K562 (cell line): ENCODE data around the gene NAXE. TPM values are rescaled to one million over a fixed set of nuclear protein-coding genes. Genes with fewer than 3 reads are reported as not detected.

ENCODE experiments used
- ARID2 ChIP-seq: fragments of 450-650 bp; IDR thresholded peaks from 2 replicates; pipeline ENCODE4 v1.6.1; 2017; ENCODE audit warnings: antibody characterized with exemption, mild to moderate bottlenecking
- DPF2 ChIP-seq: fragments of 450-650 bp; IDR thresholded peaks from 2 replicates; pipeline ENCODE4 v1.6.1; 2016
- ELF4 ChIP-seq: fragments of 450-650 bp; formaldehyde crosslinking; IDR thresholded peaks from 2 replicates; pipeline ENCODE4 v1.4.0; 2022; ENCODE audit warnings: missing genetic modification characterization
- GTF2E2 ChIP-seq: fragments of 200-800 bp; sonication (Bioruptor generic); IDR thresholded peaks from 2 replicates; pipeline ENCODE4 v1.6.1; 2016; ENCODE audit warnings: missing genetic modification characterization, missing compliant biosample characterization
- HMG20A ChIP-seq: fragments of 450-650 bp; formaldehyde crosslinking; conservative IDR thresholded peaks from 2 replicates; pipeline ENCODE4 v1.4.0; 2020; ENCODE audit warnings: mild to moderate bottlenecking, mixed read lengths
- NR1H2 ChIP-seq: sonication (generic); formaldehyde crosslinking; IDR thresholded peaks from 2 replicates; pipeline ENCODE4 v1.4.0; 2020; ENCODE audit warnings: mild to moderate bottlenecking, missing genetic modification reagents
- PHF20 ChIP-seq: fragments of 450-650 bp; IDR thresholded peaks from 2 replicates; pipeline ENCODE4 v1.6.1; 2018; ENCODE audit not compliant: partially characterized antibody
- PHF21A ChIP-seq: fragments of 450-650 bp; IDR thresholded peaks from 2 replicates; pipeline ENCODE4 v1.6.1; 2017; ENCODE audit warnings: low read depth, borderline replicate concordance
- POLR2A ChIP-seq: fragments of 450-650 bp; conservative IDR thresholded peaks from 2 replicates; pipeline ENCODE4 v1.6.1; 2016
- POLR2AphosphoS2 ChIP-seq: IDR thresholded peaks from 2 replicates; pipeline ENCODE4 v1.6.1; 2012; ENCODE audit warnings: low read length, improper control_type of control experiment
- RBM14 ChIP-seq: fragments of 200-400 bp; formaldehyde crosslinking; IDR thresholded peaks from 2 replicates; pipeline ENCODE4 v1.6.1; 2018; ENCODE audit warnings: low read depth, mild to moderate bottlenecking, low read length, moderate library complexity, borderline replicate concordance; ENCODE audit not compliant: insufficient read depth
- RBM17 ChIP-seq: fragments of 200-400 bp; formaldehyde crosslinking; IDR thresholded peaks from 2 replicates; pipeline ENCODE4 v1.6.1; 2017; ENCODE audit warnings: low read depth, mild to moderate bottlenecking, low read length, borderline replicate concordance
- SMAD4 ChIP-seq: fragments of 250-450 bp; sonication (Bioruptor Pico); conservative IDR thresholded peaks from 2 replicates; pipeline ENCODE4 v1.8.0; 2021; ENCODE audit warnings: inconsistent platforms, mild to moderate bottlenecking, moderate library complexity
- TCF7L2 ChIP-seq: fragments of 150-350 bp; IDR thresholded peaks from 2 replicates; pipeline ENCODE4 v1.6.1; 2016; ENCODE audit warnings: low read depth, mild to moderate bottlenecking, low read length, moderate library complexity
- ZNF277 ChIP-seq: fragments of 250-450 bp; sonication (Bioruptor Pico); IDR thresholded peaks from 2 replicates; pipeline ENCODE4 v1.8.0; 2022; ENCODE audit warnings: inconsistent platforms, mild to moderate bottlenecking, moderate library complexity, borderline replicate concordance
- ZNF589 ChIP-seq: fragments of 200-800 bp; sonication (Bioruptor generic); IDR thresholded peaks from 2 replicates; pipeline ENCODE4 v1.6.1; 2016; ENCODE audit warnings: low read depth, missing genetic modification characterization, missing compliant biosample characterization
- ZNF699 ChIP-seq: fragments of 250-450 bp; sonication (Bioruptor Pico); IDR thresholded peaks from 2 replicates; pipeline ENCODE4 v1.8.0; 2021; ENCODE audit warnings: mild to moderate bottlenecking, moderate library complexity; ENCODE audit not compliant: insufficient replicate concordance
- polyA plus RNA-seq, 8 experiments: library from polyadenylated mRNA; depleted of rRNA in 4 of 8; stranded (reverse) in 5 of 8; unstranded in 3 of 8; fragments of >200 nt; fragmentation: Nextera tagmentation in 2 of 8; fragmentation: Illumina TruSeq in 1 of 8; extraction: Ambion mirVana in 2 of 8; extraction: Trizol in 1 of 8; gene quantifications; 2 replicates each; pipeline versions ENCODE4 v1.2.1 to v1.2.3, GENCODE V29; 2011 to 2014; ENCODE audit warnings: inconsistent platforms in 1 of 8, missing spikeins in 1 of 8
- total RNA-seq, 7 experiments: library from RNA; depleted of rRNA in 6 of 7; stranded (reverse); fragments of >200 nt in 6 of 7; fragmentation: Illumina TruSeq in 2 of 7; extraction: Trizol in 2 of 7; gene quantifications; 2 replicates each; pipeline versions ENCODE4 v1.2.1 to v1.2.3, GENCODE V29; 2011 to 2021; ENCODE audit warnings: low replicate concordance in 1 of 7
- TF ChIP-seq, protein P1 (sequence below): fragments of 450-650 bp; IDR thresholded peaks from 2 replicates; pipeline ENCODE4 v1.7.1; 2018; ENCODE audit warnings: mild to moderate bottlenecking, low read depth; ENCODE audit not compliant: partially characterized antibody
- TF ChIP-seq, protein P2 (sequence below): fragments of 200-800 bp; sonication (Bioruptor generic); IDR thresholded peaks from 2 replicates; pipeline ENCODE4 v1.6.1; 2017; ENCODE audit warnings: missing genetic modification characterization, missing compliant biosample characterization

Gene NAXE
- total and polyA plus RNA-seq, 9 of the 15 experiments (the other 6 are each of a cell fraction or from before 2014, with no cell fraction given), result 27.3 to 137 (median 90.0) TPM

DNA sequence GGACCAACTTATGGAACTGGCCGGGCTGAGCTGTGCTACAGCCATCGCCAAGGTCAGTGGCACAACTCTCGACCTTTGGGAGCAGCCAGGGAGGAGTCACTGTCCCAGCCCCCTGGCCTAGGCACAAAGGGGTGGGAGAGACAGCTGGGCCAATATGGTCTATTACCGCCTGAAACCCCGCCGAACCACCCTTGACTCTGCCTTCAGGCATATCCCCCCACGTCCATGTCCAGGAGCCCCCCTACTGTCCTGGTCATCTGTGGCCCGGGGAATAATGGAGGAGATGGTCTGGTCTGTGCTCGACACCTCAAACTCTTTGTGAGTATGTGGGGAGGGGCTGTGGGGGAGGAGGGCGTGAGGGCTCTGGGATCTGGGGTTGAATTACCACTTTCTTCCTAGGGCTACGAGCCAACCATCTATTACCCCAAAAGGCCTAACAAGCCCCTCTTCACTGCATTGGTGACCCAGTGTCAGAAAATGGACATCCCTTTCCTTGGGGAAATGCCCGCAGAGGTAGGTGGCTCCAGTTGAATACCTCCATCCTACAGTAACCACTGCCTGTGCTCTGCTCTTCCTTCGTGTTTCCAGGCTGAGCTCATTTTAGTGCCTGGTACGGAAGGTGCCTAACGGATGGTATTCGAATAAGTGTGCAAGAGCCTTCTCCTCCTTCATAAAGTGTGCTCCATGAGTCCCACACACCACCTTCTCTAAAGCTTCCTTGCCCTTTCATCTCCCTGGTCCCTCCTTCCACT, 758 bp downstream of the NAXE start (continued):
- TF ChIP-seq ZNF589 (CRISPR knock-in tag) (no peak), PHF20 (no peak), PHF21A (no peak), RBM14 (no peak), RBM17 (no peak), POLR2A (peak; percentile 68), ZNF699 (CRISPR knock-in tag) (no peak), DPF2 (no peak), POLR2AphosphoS2 (peak; percentile 10; the same call in 1 of the 2 replicates), NR1H2 (CRISPR knock-in tag) (no peak), TCF7L2 (0 out of 2 replicates have a peak, but pooled peaks have one; percentile 5), ELF4 (CRISPR knock-in tag) (no peak), ARID2 (no peak), HMG20A (CRISPR knock-in tag) (no peak), GTF2E2 (tag) (no peak), SMAD4 (CRISPR knock-in tag) (no peak), ZNF277 (CRISPR knock-in tag) (no peak)
- TF ChIP-seq, protein P1, sequence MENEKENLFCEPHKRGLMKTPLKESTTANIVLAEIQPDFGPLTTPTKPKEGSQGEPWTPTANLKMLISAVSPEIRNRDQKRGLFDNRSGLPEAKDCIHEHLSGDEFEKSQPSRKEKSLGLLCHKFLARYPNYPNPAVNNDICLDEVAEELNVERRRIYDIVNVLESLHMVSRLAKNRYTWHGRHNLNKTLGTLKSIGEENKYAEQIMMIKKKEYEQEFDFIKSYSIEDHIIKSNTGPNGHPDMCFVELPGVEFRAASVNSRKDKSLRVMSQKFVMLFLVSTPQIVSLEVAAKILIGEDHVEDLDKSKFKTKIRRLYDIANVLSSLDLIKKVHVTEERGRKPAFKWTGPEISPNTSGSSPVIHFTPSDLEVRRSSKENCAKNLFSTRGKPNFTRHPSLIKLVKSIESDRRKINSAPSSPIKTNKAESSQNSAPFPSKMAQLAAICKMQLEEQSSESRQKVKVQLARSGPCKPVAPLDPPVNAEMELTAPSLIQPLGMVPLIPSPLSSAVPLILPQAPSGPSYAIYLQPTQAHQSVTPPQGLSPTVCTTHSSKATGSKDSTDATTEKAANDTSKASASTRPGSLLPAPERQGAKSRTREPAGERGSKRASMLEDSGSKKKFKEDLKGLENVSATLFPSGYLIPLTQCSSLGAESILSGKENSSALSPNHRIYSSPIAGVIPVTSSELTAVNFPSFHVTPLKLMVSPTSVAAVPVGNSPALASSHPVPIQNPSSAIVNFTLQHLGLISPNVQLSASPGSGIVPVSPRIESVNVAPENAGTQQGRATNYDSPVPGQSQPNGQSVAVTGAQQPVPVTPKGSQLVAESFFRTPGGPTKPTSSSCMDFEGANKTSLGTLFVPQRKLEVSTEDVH, result no peak
- TF ChIP-seq, protein P2, sequence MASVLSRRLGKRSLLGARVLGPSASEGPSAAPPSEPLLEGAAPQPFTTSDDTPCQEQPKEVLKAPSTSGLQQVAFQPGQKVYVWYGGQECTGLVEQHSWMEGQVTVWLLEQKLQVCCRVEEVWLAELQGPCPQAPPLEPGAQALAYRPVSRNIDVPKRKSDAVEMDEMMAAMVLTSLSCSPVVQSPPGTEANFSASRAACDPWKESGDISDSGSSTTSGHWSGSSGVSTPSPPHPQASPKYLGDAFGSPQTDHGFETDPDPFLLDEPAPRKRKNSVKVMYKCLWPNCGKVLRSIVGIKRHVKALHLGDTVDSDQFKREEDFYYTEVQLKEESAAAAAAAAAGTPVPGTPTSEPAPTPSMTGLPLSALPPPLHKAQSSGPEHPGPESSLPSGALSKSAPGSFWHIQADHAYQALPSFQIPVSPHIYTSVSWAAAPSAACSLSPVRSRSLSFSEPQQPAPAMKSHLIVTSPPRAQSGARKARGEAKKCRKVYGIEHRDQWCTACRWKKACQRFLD (CRISPR knock-in tag), result no peak
